ENCODE data around the gene ZBED4.
"Not testable (repeated sequence)": the region's sequence is repeated elsewhere in the genome, so short reads cannot be mapped to it uniquely, and the experiment has no call there.

The ZBED4 gene

GRCh38 chr22:49852568-49852897, 1.1 kb upstream of the ZBED4 start:
- not testable (repeated sequence) for DNase-seq (ENCODE audit: low read depth in 2 of 2)

- DNase-seq (ENCODE audit: low read depth in 2 of 2), result no peak
Observed at GRCh38 chr22:49853981-49854831, 562 bp downstream of the ZBED4 start.

- no peak for DNase-seq (ENCODE audit: low read depth in 2 of 2)
Observed at GRCh38 chr22:49855251-49855911, 1.7 kb downstream of the ZBED4 start.

- no peak for DNase-seq (ENCODE audit: low read depth in 2 of 2)
Observed at GRCh38 chr22:49856343-49856742, 2.7 kb downstream of the ZBED4 start.

- DNase-seq (ENCODE audit: low read depth in 2 of 2), result no peak
Observed at GRCh38 chr22:49856766-49857618, 3.3 kb downstream of the ZBED4 start.

- no peak for DNase-seq (ENCODE audit: low read depth in 2 of 2)
Observed at GRCh38 chr22:49858827-49859226, 5.2 kb downstream of the ZBED4 start.

GRCh38 chr22:49861642-49862495, 8.2 kb downstream of the ZBED4 start:
- DNase-seq (ENCODE audit: low read depth in 2 of 2), result no peak

GRCh38 chr22:49862496-49862776, 8.8 kb downstream of the ZBED4 start:
- DNase-seq (ENCODE audit: low read depth in 2 of 2), result no peak

GRCh38 chr22:49863931-49864330, 10.3 kb downstream of the ZBED4 start:
- no peak for DNase-seq (ENCODE audit: low read depth in 2 of 2)

GRCh38 chr22:49865156-49865555, 11.5 kb downstream of the ZBED4 start:
- no peak for DNase-seq (ENCODE audit: low read depth in 2 of 2)

GRCh38 chr22:49866134-49866533, 12.5 kb downstream of the ZBED4 start:
- DNase-seq (ENCODE audit: low read depth in 2 of 2), result no peak

- DNase-seq (ENCODE audit: low read depth in 2 of 2), result no peak
Observed at GRCh38 chr22:49866646-49867045, 13.0 kb downstream of the ZBED4 start.

- DNase-seq (ENCODE audit: low read depth in 2 of 2), result no peak
Observed at GRCh38 chr22:49867303-49868265, 13.9 kb downstream of the ZBED4 start.

- no peak for DNase-seq (ENCODE audit: low read depth in 2 of 2)
Observed at GRCh38 chr22:49869086-49869830, 15.6 kb downstream of the ZBED4 start.

- DNase-seq (ENCODE audit: low read depth in 2 of 2), result no peak
Observed at GRCh38 chr22:49869845-49870712, 16.4 kb downstream of the ZBED4 start.

GRCh38 chr22:49871482-49871881, 17.8 kb downstream of the ZBED4 start:
- DNase-seq (ENCODE audit: low read depth in 2 of 2), result no peak

GRCh38 chr22:49872347-49872746, 18.7 kb downstream of the ZBED4 start:
- no peak for DNase-seq (ENCODE audit: low read depth in 2 of 2)

- no peak for DNase-seq (ENCODE audit: low read depth in 2 of 2)
Observed at GRCh38 chr22:49873228-49873940, 19.7 kb downstream of the ZBED4 start.
